IPS-18a (cell line): ENCODE measurements around the gene STARD9.

Experiments used
- H3K27ac ChIP-seq: one replicate; pipeline ENCODE4 v1.5.1; 2013; ENCODE audit warnings: low read length
- H3K27me3 ChIP-seq: one replicate; pipeline ENCODE4 v1.6.1; 2013; ENCODE audit warnings: mild to moderate bottlenecking, low read length; ENCODE audit not compliant: control insufficient read depth, insufficient read depth
- H3K36me3 ChIP-seq: one replicate; pipeline ENCODE4 v1.6.1; 2013; ENCODE audit warnings: low read depth, low read length; ENCODE audit not compliant: control insufficient read depth
- H3K4me1 ChIP-seq: one replicate; pipeline ENCODE4 v1.6.1; 2013; ENCODE audit warnings: low read depth, low read length; ENCODE audit not compliant: control insufficient read depth
- H3K4me3 ChIP-seq: one replicate; pipeline ENCODE4 v1.5.1; 2013; ENCODE audit warnings: low read length
- H3K9ac ChIP-seq: one replicate; pipeline ENCODE4 v1.6.1; 2013; ENCODE audit warnings: mild to moderate bottlenecking, low read length, moderate library complexity
- H3K9me3 ChIP-seq: one replicate; pipeline ENCODE4 v1.6.1; 2013; ENCODE audit warnings: low read depth, low read length; ENCODE audit not compliant: control insufficient read depth

Gene STARD9

GRCh38 chr15:42723068-42723467, 147.7 kb downstream of the STARD9 start:
- no peak overlapping the region for H3K9ac ChIP-seq
- no peaks in the 10 kb centered on the region for H3K27me3 ChIP-seq
- H3K27ac ChIP-seq = no peak overlapping the region
- no peaks in the 10 kb centered on the region for H3K4me1 ChIP-seq
- peaks cover 39% of the 10 kb centered on the region for H3K36me3 ChIP-seq
- H3K4me3 ChIP-seq = no peak overlapping the region
- H3K9me3 ChIP-seq = no peaks in the 10 kb centered on the region

GRCh38 chr15:42724276-42724675, 148.9 kb downstream of the STARD9 start:
- Histone ChIP-seq H3K36me3 (peaks cover 44% of the 10 kb centered on the region), H3K4me3 (no peak overlapping the region), H3K4me1 (no peaks in the 10 kb centered on the region), H3K27ac (no peak overlapping the region), H3K27me3 (no peaks in the 10 kb centered on the region), H3K9me3 (no peaks in the 10 kb centered on the region), H3K9ac (no peak overlapping the region)

GRCh38 chr15:42725331-42725903, 150.0 kb downstream of the STARD9 start:
- Histone ChIP-seq H3K27ac (no peak overlapping the region), H3K9ac (no peak overlapping the region), H3K4me1 (no peaks in the 10 kb centered on the region), H3K9me3 (no peaks in the 10 kb centered on the region), H3K4me3 (no peak overlapping the region), H3K36me3 (peaks cover 44% of the 10 kb centered on the region), H3K27me3 (no peaks in the 10 kb centered on the region)

- Histone ChIP-seq H3K36me3 (peaks cover 51% of the 10 kb centered on the region), H3K9me3 (no peaks in the 10 kb centered on the region), H3K27ac (no peak overlapping the region), H3K4me1 (no peaks in the 10 kb centered on the region), H3K9ac (no peak overlapping the region), H3K27me3 (no peaks in the 10 kb centered on the region), H3K4me3 (no peak overlapping the region)
Observed at GRCh38 chr15:42726114-42726513, 150.7 kb downstream of the STARD9 start.

- Histone ChIP-seq H3K9me3 (no peaks in the 10 kb centered on the region), H3K4me3 (no peak overlapping the region), H3K27me3 (no peaks in the 10 kb centered on the region), H3K4me1 (no peaks in the 10 kb centered on the region), H3K36me3 (peaks cover 57% of the 10 kb centered on the region), H3K27ac (no peak overlapping the region), H3K9ac (no peak overlapping the region)
Observed at GRCh38 chr15:42727750-42728381, 152.5 kb downstream of the STARD9 start.

- Histone ChIP-seq H3K27me3 (no peaks in the 10 kb centered on the region), H3K9ac (no peak overlapping the region), H3K4me1 (no peaks in the 10 kb centered on the region), H3K9me3 (no peaks in the 10 kb centered on the region), H3K36me3 (peaks cover 55% of the 10 kb centered on the region), H3K4me3 (no peak overlapping the region), H3K27ac (no peak overlapping the region)
Observed at GRCh38 chr15:42728560-42728959, 153.2 kb downstream of the STARD9 start.

- Histone ChIP-seq H3K4me1 (no peaks in the 10 kb centered on the region), H3K27me3 (no peaks in the 10 kb centered on the region), H3K27ac (no peak overlapping the region), H3K4me3 (no peak overlapping the region), H3K9ac (no peak overlapping the region), H3K36me3 (peaks cover 56% of the 10 kb centered on the region), H3K9me3 (no peaks in the 10 kb centered on the region)
Observed at GRCh38 chr15:42728972-42729371, 153.6 kb downstream of the STARD9 start.

GRCh38 chr15:42729409-42729808, 154.0 kb downstream of the STARD9 start:
- no peak overlapping the region for H3K9ac ChIP-seq
- H3K9me3 ChIP-seq = no peaks in the 10 kb centered on the region
- no peaks in the 10 kb centered on the region for H3K27me3 ChIP-seq
- H3K27ac ChIP-seq = no peak overlapping the region
- H3K36me3 ChIP-seq = peaks cover 55% of the 10 kb centered on the region
- no peak overlapping the region for H3K4me3 ChIP-seq
- H3K4me1 ChIP-seq = no peaks in the 10 kb centered on the region

GRCh38 chr15:42730135-42730534, 154.7 kb downstream of the STARD9 start:
- no peaks in the 10 kb centered on the region for H3K9me3 ChIP-seq
- no peak overlapping the region for H3K9ac ChIP-seq
- H3K27ac ChIP-seq = no peak overlapping the region
- H3K27me3 ChIP-seq = no peaks in the 10 kb centered on the region
- H3K36me3 ChIP-seq = peaks cover 52% of the 10 kb centered on the region
- no peak overlapping the region for H3K4me3 ChIP-seq
- H3K4me1 ChIP-seq = no peaks in the 10 kb centered on the region

- H3K27ac ChIP-seq = no peak overlapping the region
- H3K9me3 ChIP-seq = no peaks in the 10 kb centered on the region
- peaks cover under 1% of the 10 kb centered on the region for H3K4me1 ChIP-seq
- H3K9ac ChIP-seq = no peak overlapping the region
- H3K4me3 ChIP-seq = no peak overlapping the region
- peaks cover 51% of the 10 kb centered on the region for H3K36me3 ChIP-seq
- no peaks in the 10 kb centered on the region for H3K27me3 ChIP-seq
Observed at GRCh38 chr15:42730536-42730935, 155.1 kb downstream of the STARD9 start.

- H3K27ac ChIP-seq = no peak overlapping the region
- H3K4me1 ChIP-seq = peaks cover 5% of the 10 kb centered on the region
- H3K4me3 ChIP-seq = no peak overlapping the region
- H3K36me3 ChIP-seq = peaks cover 51% of the 10 kb centered on the region
- no peak overlapping the region for H3K9ac ChIP-seq
- H3K9me3 ChIP-seq = no peaks in the 10 kb centered on the region
- H3K27me3 ChIP-seq = no peaks in the 10 kb centered on the region
Observed at GRCh38 chr15:42731461-42731860, 156.1 kb downstream of the STARD9 start.
